Activated T-helper 17 cell treated with anti-CD3 and anti-CD28 coated beads, Interleukin-2, amount 50 U/mL, for 72 hours (primary cell): ENCODE results near the gene COX10. TPM values are rescaled to one million over a fixed set of nuclear protein-coding genes. Genes with fewer than 3 reads are reported as not detected.

Experiments
- ATAC-seq: fragments of 150-1000 bp; cut with Tn5 transposase; replicated peaks from 2 replicates; pipeline ENCODE4 v1.10.0; 2021; ENCODE audit warnings: mild to moderate bottlenecking, moderate library complexity
- H3K27ac Mint-ChIP-seq: one replicate; pipeline ENCODE4 v1.8.0; 2022; ENCODE audit warnings: mixed read lengths
- H3K27me3 Mint-ChIP-seq: one replicate; pipeline ENCODE4 v1.8.0; 2022; ENCODE audit warnings: mixed read lengths
- H3K36me3 Mint-ChIP-seq: one replicate; pipeline ENCODE4 v1.8.0; 2022; ENCODE audit warnings: low read depth, mild to moderate bottlenecking, mixed read lengths
- H3K4me1 Mint-ChIP-seq: one replicate; pipeline ENCODE4 v1.8.0; 2022; ENCODE audit warnings: mixed read lengths
- H3K4me3 Mint-ChIP-seq: one replicate; pipeline ENCODE4 v1.8.0; 2022; ENCODE audit warnings: mild to moderate bottlenecking, mixed read lengths
- H3K9me3 Mint-ChIP-seq: one replicate; pipeline ENCODE4 v1.8.0; 2022; ENCODE audit warnings: mixed read lengths
- total RNA-seq, 2 donors: library from RNA; stranded (reverse); gene quantifications; one replicate each; pipeline ENCODE4 v1.2.3, GENCODE V29; 2022

The COX10 gene
- total RNA-seq, 2 donors from 2014 or later: 16.0 to 30.1 TPM

GRCh38 chr17:14057591-14057990, 11.7 kb upstream of the COX10 start:
- ATAC-seq: no peak
- no peak overlapping the region for H3K27ac Mint-ChIP-seq
- no peak overlapping the region for H3K4me3 Mint-ChIP-seq
- H3K9me3 Mint-ChIP-seq: no peaks in the 10 kb centered on the region
- peaks cover 62% of the 10 kb centered on the region for H3K36me3 Mint-ChIP-seq
- peaks cover 5% of the 10 kb centered on the region for H3K4me1 Mint-ChIP-seq
- H3K27me3 Mint-ChIP-seq: no peaks in the 10 kb centered on the region

- no peaks in the 10 kb centered on the region for H3K27me3 Mint-ChIP-seq
- H3K4me3 Mint-ChIP-seq: no peak overlapping the region
- no peaks in the 10 kb centered on the region for H3K9me3 Mint-ChIP-seq
- H3K4me1 Mint-ChIP-seq: peaks cover 5% of the 10 kb centered on the region
- H3K36me3 Mint-ChIP-seq: peaks cover 62% of the 10 kb centered on the region
- H3K27ac Mint-ChIP-seq: no peak overlapping the region
- ATAC-seq: no peak
Observed at GRCh38 chr17:14058051-14058450, 11.3 kb upstream of the COX10 start.

GRCh38 chr17:14060706-14061105, 8.6 kb upstream of the COX10 start:
- Mint-ChIP-seq H3K27ac (no peak overlapping the region), H3K36me3 (peaks cover 58% of the 10 kb centered on the region), H3K9me3 (no peaks in the 10 kb centered on the region), H3K27me3 (no peaks in the 10 kb centered on the region), H3K4me1 (peaks cover 5% of the 10 kb centered on the region), H3K4me3 (no peak overlapping the region)
- no peak for ATAC-seq

DNA sequence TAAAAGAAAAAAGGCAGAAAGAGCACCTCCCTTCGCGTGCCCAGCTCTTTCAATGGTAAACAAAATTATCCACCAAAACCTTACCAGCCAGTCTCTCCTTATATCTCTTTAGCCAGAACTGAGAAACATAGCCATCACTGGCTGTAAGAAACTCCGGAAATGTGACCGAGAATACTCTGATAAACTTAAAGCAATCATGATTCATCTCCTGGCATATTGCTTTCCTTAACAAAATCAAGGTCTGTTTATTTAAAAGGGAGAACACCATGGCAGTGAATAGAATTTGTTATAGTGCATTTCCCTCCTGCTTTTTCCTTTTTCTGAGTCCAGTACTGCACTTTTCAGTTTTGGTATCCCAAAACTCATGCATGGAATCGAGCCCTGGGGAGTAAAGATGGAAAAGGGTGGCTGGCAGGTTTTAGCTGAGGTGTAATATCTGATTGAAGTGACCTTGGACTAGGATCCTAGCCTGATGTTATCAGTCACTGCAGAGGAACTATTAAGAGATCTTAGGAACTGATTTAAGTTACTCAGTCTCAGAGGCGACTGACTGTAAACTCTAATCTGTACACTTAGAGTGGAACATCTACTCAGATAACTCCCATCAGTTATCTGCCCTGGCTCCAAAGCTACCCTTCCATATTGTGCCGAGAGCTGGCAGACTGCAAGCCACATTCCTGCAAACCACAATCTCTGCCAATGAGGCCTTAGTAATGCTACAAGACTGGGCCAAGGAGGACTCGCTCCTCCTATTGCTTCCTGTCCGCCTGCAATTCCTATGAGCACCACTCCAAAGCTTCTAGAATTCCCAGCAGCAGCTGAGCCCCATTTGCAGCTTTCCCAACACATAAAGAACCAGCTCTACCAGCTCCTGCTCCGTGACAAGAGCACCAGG, 7.4 kb upstream of the COX10 start:
- Mint-ChIP-seq H3K4me3 (no peak overlapping the region), H3K27ac (no peak overlapping the region), H3K36me3 (peaks cover 55% of the 10 kb centered on the region), H3K9me3 (no peaks in the 10 kb centered on the region), H3K4me1 (peaks cover 5% of the 10 kb centered on the region), H3K27me3 (no peaks in the 10 kb centered on the region)
- no peak for ATAC-seq

- peaks cover 18% of the 10 kb centered on the region for H3K4me1 Mint-ChIP-seq
- H3K4me3 Mint-ChIP-seq: peak overlapping the region; percentile 97
- no peak overlapping the region for H3K27ac Mint-ChIP-seq
- ATAC-seq: peak; percentile 51
- H3K27me3 Mint-ChIP-seq: no peaks in the 10 kb centered on the region
- peaks cover 19% of the 10 kb centered on the region for H3K36me3 Mint-ChIP-seq
- no peaks in the 10 kb centered on the region for H3K9me3 Mint-ChIP-seq
Observed at GRCh38 chr17:14067347-14067746, 2.0 kb upstream of the COX10 start.

DNA sequence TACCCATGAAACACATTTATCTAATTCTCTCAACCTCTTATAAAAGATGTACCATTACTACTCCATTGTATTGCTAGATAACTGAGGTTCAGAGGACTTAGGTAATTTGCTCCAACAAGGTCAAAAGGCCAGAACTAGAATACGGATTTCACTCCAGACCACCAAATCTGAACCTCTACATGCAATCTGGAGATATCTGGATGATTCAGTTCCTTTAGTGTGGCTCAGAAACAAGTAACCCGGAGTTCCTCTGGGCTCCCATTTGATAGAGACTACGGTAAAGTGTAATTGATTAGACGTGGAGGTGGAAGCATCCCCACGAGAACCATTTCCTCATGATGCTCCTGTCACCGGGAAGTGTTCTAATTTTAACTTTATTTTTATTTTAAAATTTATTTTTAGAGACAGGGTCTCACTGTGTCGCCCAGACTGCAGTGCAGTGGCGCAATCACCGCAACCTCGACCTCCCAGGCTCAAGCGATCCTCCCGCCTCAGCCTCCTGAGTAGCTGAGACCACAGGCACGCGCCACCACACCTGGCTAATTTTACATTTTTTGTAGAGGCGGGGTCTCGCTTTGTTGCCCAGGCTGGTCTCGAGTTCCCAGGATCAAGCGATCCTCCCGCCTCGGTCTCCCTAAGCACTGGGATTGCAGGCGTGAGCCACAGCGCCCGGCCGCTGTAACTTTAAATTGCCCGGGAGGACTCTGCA, 608 bp upstream of the COX10 start:
- peaks cover 30% of the 10 kb centered on the region for H3K36me3 Mint-ChIP-seq
- peak; percentile 18 for ATAC-seq

DNA sequence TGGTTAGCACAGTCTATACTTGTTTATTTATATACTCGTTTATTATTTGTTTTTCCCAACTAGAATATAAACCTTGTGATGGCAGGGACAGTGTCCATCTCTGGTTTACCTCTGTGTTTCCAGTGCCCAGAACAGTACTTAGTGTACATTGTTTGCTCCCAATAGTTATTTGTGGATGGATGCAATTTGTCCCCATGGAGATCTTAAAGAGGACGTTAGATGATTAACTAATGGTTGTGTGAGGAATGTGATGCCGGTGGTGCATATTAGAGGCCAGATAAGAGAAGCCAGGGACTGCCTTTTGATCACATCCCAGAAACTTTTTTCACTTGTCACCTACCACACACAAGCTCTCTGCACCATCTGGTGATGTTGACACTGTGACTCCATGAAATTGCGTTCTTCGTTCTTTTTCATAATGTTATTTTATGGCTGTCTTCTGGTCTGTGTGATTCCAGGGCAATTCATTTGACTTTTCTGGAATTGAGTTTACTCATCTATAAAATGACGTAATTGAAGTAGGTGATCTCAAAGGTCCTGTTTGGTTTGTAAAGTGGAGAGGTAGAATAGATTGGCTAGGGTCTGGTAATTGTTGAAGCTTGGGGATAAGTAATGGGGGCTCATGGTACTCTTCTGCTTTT, 1.2 kb downstream of the COX10 start:
- Mint-ChIP-seq H3K27ac (peak overlapping the region; percentile 94), H3K9me3 (no peaks in the 10 kb centered on the region), H3K27me3 (no peaks in the 10 kb centered on the region), H3K4me3 (peak overlapping the region; percentile 97), H3K4me1 (peaks cover 27% of the 10 kb centered on the region), H3K36me3 (peaks cover 46% of the 10 kb centered on the region)
- no peak for ATAC-seq

More for the DNA sequence above, 608 bp upstream of the COX10 start:
- H3K4me3 Mint-ChIP-seq: peak overlapping the region; percentile 97
- peak overlapping the region; percentile 94 for H3K27ac Mint-ChIP-seq
- H3K27me3 Mint-ChIP-seq: no peaks in the 10 kb centered on the region
- H3K9me3 Mint-ChIP-seq: no peaks in the 10 kb centered on the region
- H3K4me1 Mint-ChIP-seq: peaks cover 27% of the 10 kb centered on the region

- ATAC-seq: no peak
- Mint-ChIP-seq H3K27ac (peak overlapping the region; percentile 3), H3K4me3 (peak overlapping the region; percentile 0), H3K9me3 (no peaks in the 10 kb centered on the region), H3K27me3 (no peaks in the 10 kb centered on the region), H3K4me1 (peaks cover 30% of the 10 kb centered on the region), H3K36me3 (peaks cover 57% of the 10 kb centered on the region)
Observed at GRCh38 chr17:14072881-14073280, 3.6 kb downstream of the COX10 start.

DNA sequence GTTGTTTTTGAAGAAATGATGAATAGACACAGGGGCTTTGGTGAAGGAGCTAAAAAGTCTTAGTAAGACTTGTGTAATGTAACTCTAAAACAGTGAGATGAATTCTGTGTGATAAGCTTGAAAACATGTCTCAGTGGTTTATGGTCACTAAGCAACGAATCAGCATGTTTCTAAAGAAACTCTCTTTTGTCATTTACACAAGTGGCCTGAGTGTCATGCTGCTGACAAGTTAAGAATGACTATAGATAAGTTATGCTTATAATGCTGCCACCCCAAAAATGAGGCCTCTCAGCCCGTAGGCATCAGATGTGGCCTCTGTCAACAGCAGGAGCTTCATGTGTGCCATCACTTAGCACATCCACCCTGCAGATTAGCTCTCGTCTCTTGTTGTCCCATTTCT, 8.7 kb downstream of the COX10 start:
- peaks cover 89% of the 10 kb centered on the region for H3K36me3 Mint-ChIP-seq
- H3K27ac Mint-ChIP-seq: peak overlapping the region; percentile 22
- peak; percentile 73 for ATAC-seq

DNA sequence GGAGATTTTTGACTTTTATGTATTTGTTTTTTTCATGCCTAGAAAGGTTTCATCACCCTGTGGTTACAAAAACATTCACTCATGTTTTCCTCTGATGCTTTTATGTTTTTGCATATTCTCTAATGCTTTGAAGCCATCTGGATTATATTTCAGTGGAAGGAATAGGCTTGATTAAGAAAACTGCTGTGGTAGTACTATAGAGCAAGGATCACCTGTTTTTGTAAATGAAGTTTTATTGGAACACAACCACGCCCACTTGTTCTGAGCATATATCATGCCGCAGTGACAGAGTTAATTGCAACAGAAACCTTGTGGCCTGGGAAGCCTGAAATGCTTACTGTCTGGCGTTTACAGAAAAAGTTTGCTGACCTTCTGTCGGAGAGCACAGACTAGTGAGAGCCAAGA, 11.5 kb downstream of the COX10 start:
- no peaks in the 10 kb centered on the region for H3K27me3 Mint-ChIP-seq
- H3K4me1 Mint-ChIP-seq: peaks cover 12% of the 10 kb centered on the region
- H3K27ac Mint-ChIP-seq: peak overlapping the region; percentile 5
- no peaks in the 10 kb centered on the region for H3K9me3 Mint-ChIP-seq
- no peak overlapping the region for H3K4me3 Mint-ChIP-seq
- H3K36me3 Mint-ChIP-seq: peaks cover 73% of the 10 kb centered on the region
- ATAC-seq: no peak

More for the DNA sequence above, 8.7 kb downstream of the COX10 start:
- no peaks in the 10 kb centered on the region for H3K27me3 Mint-ChIP-seq
- no peaks in the 10 kb centered on the region for H3K9me3 Mint-ChIP-seq
- no peak overlapping the region for H3K4me3 Mint-ChIP-seq
- peaks cover 17% of the 10 kb centered on the region for H3K4me1 Mint-ChIP-seq

- Mint-ChIP-seq H3K27ac (no peak overlapping the region), H3K27me3 (no peaks in the 10 kb centered on the region), H3K4me3 (no peak overlapping the region), H3K9me3 (no peaks in the 10 kb centered on the region), H3K36me3 (peaks cover 68% of the 10 kb centered on the region), H3K4me1 (peaks cover 8% of the 10 kb centered on the region)
- ATAC-seq: no peak
Observed at GRCh38 chr17:14082848-14083247, 13.5 kb downstream of the COX10 start.

DNA sequence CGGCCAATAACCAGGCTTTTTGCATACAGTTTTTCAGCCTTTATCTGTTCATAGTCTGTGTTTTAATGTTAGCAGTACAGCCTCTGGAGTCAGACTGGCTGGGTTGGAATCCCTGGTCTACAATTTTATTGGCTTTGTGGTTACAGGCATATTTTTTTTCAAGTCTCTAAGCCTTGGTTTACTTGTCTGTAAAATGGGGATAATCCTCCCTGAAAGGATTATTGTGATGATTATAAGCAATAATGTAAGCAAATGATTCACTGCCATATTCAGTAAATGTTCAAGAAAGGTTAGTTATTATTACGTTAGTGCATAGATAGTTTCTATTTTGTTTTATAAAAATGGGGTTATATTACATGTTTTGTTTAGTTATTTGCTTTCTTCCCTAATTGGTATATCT, 15.7 kb downstream of the COX10 start:
- H3K4me1 Mint-ChIP-seq: peaks cover 21% of the 10 kb centered on the region
- no peak for ATAC-seq
- H3K9me3 Mint-ChIP-seq: no peaks in the 10 kb centered on the region
- H3K4me3 Mint-ChIP-seq: no peak overlapping the region
- no peak overlapping the region for H3K27ac Mint-ChIP-seq
- no peaks in the 10 kb centered on the region for H3K27me3 Mint-ChIP-seq
- peaks cover 68% of the 10 kb centered on the region for H3K36me3 Mint-ChIP-seq

DNA sequence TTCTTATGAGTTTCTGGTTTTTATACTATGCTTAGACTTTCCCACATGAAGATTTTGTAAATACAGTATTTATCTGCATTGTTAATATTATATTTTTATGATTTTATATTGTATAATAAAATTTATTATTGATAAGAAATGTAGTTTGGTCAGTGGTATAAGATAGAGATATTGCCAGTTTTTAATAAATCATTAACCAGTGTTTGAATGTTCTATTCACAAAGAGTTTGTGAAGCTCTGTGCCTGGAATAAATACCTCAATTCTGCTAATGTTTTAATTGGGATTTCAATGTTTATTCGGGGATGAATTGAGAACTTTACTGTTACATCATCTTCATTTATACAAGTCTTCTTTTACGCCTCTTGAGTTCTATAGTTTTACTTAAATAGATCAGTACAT, 16.9 kb downstream of the COX10 start:
- H3K36me3 Mint-ChIP-seq: peaks cover 58% of the 10 kb centered on the region

GRCh38 chr17:14089179-14089578, 19.9 kb downstream of the COX10 start:
- Mint-ChIP-seq H3K36me3 (peaks cover 36% of the 10 kb centered on the region), H3K4me3 (no peak overlapping the region), H3K27ac (no peak overlapping the region), H3K4me1 (peaks cover 16% of the 10 kb centered on the region), H3K27me3 (no peaks in the 10 kb centered on the region), H3K9me3 (no peaks in the 10 kb centered on the region)
- no peak for ATAC-seq

More for the DNA sequence above, 16.9 kb downstream of the COX10 start:
- ATAC-seq: no peak
- no peaks in the 10 kb centered on the region for H3K9me3 Mint-ChIP-seq
- H3K27ac Mint-ChIP-seq: no peak overlapping the region
- no peaks in the 10 kb centered on the region for H3K27me3 Mint-ChIP-seq
- no peak overlapping the region for H3K4me3 Mint-ChIP-seq
- H3K4me1 Mint-ChIP-seq: peaks cover 17% of the 10 kb centered on the region
